GM18907 (cell line): ENCODE measurements around the gene HOMEZ.
"Not testable (repeated sequence)": the region's sequence is repeated elsewhere in the genome, so short reads cannot be mapped to it uniquely, and the experiment has no call there.

Experiments used
- ATAC-seq: cut with Tn5 transposase; IDR thresholded peaks from one replicate; pipeline ENCODE4 v1.9.1; 2021; ENCODE audit warnings: mild to moderate bottlenecking, moderate library complexity; ENCODE audit not compliant: unreplicated experiment

HOMEZ gene, protein sequence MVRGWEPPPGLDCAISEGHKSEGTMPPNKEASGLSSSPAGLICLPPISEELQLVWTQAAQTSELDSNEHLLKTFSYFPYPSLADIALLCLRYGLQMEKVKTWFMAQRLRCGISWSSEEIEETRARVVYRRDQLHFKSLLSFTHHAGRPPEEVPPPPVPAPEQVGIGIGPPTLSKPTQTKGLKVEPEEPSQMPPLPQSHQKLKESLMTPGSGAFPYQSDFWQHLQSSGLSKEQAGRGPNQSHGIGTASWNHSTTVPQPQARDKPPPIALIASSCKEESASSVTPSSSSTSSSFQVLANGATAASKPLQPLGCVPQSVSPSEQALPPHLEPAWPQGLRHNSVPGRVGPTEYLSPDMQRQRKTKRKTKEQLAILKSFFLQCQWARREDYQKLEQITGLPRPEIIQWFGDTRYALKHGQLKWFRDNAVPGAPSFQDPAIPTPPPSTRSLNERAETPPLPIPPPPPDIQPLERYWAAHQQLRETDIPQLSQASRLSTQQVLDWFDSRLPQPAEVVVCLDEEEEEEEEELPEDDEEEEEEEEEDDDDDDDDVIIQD

DNA sequence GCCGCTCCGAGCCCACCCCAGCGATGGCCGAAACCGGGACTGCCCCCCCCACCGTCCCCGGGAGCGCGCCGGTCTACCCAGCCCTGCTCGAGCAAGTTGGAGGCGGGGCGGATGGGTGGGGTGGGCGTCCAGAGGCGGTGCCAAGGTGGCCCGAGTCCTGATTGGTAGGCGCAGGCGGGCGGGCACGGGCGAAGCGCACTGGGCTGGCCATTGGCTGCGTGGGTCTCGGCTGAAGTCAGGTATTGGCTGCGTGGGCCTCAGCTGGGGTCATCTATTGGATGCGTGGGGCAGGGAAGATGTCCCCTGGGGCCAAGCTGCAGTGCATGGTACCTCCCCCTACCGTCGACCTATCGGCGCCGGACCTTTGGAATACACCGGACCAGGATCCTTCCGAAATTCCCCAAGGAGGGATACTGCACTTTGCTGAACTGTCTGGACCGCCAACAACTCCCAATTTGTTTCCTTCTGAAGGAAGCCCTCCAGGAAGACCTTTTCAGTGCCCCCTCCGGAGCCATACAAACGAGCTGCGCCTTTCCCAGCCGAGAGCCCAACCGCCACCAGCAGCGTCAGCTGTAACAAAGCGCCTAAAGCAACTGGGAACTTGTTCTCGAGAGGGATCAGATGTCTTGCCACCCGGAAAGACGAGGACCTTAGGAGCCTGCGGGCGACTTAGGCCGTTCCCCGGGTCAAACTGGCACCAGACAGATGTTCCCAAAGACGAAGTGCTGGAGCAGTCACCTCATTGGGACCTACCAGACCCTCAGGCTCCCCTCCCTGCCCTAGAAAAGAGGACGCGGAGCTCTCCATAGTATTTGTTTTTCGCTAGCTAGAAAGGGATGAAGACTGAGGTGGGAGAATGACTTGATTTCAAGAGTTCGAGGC, at the start of gene HOMEZ:
HOMEZ (minus strand) TSS at position 113 of the 882 bp plus-strand sequence. CDS start 180 bp downstream, outside the sequence.
- ATAC-seq, result peak; percentile 98

- ATAC-seq, result no peak
These were observed 49.7 kb upstream of the HOMEZ start for GRCh38 chr14:23335623-23336022.

- no peak for ATAC-seq
These were observed 42.2 kb upstream of the HOMEZ start for GRCh38 chr14:23327947-23328744.

GRCh38 chr14:23326491-23327332, 40.8 kb upstream of the HOMEZ start:
- ATAC-seq, result no peak

- ATAC-seq, result not testable (repeated sequence)
These were observed 39.8 kb upstream of the HOMEZ start for GRCh38 chr14:23325746-23326145.

DNA sequence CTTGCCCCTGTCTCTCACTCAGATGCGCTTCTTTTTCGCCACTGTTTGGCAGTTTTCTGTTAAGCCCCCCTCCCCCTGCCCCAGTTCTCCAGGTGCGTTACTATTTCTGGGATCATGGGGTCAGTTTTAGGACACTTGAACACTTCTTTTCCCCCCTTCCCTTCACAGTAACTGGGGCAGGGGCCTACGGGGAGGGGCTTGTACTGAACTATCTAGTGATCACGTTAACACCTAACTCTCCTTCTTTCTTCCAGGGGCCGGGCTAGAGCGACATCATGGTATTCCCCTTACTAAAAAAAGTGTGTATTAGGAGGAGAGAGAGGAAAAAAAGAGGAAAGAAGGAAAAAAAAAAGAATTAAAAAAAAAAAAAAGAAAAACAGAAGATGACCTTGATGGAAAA, 39.1 kb upstream of the HOMEZ start:
- ATAC-seq, result no peak

GRCh38 chr14:23324455-23324846, 38.5 kb upstream of the HOMEZ start:
- ATAC-seq, result no peak

GRCh38 chr14:23323838-23324454, 38.0 kb upstream of the HOMEZ start:
- ATAC-seq, result no peak

DNA sequence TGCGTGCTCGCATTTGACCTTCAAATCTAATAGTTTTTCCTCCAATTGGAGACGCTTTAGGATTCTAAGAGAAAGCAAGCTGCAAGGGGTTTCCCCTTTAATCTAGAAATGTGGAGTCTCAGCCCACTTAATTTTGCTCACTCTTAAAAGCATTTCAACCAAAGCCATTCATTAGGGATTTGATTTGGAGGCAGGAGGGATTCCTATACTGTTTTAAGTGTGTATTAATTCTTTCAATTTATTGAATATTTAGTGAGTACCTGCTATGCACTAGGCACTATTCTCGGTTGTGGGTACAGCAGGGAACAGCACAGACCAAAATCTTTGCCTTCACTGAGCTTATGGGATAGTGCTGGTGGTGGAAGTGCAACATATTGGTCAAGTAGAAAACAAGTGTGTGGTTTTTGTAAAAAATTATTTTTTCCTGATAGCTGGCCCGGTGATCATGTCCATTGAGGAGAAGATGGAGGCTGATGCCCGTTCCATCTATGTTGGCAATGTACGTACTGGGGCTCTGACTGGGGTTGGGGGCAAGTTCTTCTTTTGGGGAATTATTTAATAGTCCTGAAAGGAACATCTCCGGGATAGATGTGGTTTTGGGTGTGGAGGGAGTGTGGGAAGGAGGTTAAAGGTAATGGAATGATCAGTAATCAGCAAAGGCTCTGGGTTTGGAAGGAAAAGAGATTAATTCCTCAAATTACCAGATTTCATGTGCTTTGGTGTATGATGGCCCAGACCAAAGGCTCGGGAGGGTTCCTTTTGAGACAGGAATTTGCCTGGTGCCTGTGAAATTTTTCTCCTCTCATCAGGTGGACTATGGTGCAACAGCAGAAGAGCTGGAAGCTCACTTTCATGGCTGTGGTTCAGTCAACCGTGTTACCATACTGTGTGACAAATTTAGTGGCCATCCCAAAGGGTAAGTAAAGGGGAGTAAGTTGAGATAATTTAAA, 36.9 kb upstream of the HOMEZ start:
- ATAC-seq, result no peak

GRCh38 chr14:23321572-23322547, 35.9 kb upstream of the HOMEZ start:
- ATAC-seq, result peak; percentile 26

DNA sequence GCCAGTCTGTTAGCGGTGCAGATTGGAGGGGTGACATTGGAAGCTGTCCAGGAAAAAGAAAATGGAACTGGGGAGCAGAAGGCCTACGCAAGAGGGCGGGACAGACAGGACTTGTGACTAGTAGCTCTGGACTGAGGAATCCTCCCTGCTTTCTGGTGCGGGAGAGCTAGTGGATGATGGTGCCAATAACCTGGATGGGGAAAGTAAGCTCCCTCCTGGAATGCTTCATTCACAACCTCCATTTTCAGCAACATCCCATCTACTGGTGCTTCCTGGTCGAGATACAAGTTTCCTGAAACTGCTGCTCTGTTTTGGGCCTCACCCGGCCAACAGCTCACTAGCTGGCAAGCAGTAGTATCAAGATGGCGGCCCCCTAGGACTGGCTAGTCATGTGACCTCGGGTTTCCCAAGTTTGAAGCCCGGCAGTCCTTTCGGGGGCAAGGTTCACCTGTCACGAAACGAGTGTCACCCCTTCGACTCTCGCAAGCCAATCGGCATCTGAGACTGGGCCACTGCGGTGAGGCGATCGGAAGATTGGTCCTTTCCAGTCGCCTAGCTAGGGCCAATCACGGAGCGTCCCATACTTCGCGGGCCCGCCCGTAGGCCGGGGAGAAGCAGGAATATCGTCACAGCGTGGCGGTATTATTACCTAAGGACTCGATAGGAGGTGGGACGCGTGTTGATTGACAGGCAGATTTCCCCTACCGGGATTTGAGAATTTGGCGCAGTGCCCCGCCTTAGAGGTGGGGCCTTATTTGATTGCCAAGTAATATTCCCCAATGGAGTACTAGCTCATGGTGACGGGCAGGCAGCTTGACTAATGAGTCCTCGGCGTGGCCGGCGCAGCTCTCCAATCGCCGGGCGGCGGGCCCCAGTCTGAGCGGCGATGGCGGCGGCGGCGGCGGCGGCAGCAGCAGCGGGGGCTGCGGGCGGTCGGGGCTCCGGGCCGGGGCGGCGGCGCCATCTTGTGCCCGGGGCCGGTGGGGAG, 34.9 kb upstream of the HOMEZ start, which contains the start of gene PABPN1:
PABPN1 (plus strand) TSS at position 874 of the 988 bp plus-strand sequence; CDS start at position 887, 13 bp downstream.
- peak; percentile 93 for ATAC-seq

DNA sequence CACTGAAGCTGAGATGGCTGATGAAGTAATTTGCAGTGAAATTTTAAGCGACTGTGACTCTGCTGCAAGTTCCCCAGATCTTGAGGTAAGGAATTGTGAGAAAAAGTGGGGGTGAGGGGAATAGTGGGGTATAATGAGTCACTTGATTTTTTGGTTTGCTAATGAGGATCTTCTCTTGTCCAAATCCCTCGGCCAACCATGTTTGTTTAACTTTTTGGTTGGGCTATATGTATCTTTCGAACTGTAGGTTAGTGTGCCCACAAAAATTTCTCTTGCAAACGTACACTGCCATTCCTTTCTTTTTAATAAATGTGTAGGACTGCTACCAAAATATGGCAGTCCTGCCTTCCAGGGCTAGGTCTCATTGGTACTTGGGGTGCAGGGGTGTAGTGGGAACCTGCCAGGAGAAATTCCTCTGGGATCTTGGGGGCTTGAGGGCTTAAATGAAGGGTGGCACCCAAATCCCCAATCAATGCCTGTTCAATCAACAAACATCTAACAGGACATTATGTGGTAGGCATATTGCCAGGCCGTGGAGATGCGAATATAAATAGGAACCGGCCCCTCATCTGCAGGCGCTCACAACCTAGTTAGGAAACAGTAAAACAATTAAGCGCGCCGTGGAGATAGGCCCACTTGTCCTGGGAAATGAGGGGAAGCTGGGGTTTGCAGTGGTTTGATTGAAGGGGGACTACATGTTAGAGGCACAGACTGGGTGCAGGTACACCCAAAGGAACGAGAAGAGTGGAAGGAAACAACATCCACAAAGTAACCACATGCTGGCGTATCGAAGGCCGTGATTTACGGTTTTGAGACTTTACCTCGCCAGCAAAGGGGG, 34.0 kb upstream of the HOMEZ start:
- ATAC-seq, result no peak

GRCh38 chr14:23316300-23316699, 30.4 kb upstream of the HOMEZ start:
- ATAC-seq, result no peak

DNA sequence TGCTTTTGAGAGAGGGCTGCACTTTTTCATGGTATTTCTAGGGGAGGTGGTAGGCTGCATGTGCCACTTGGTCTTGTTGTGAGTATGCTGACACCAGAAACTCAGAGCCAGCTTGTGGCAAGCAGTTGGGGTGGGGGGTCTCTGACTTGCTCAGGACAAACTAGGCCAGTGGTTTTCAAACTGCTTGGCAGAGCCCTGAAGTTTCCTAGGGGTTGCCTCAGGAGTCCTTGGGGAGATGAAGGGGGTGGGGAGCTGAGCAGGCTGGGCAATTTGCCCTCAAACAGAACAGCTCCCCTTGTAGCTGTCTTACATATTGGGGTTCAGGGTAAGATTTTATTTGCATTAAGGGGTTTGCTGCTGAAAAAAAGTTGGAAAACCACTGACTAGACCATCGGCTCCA, 24.6 kb upstream of the HOMEZ start:
- ATAC-seq, result no peak
